Suprapubic skin (tissue), 4 donors: ENCODE results near the gene PCDHA8. TPM values are rescaled to one million over a fixed set of nuclear protein-coding genes. Genes with fewer than 3 reads are reported as not detected.
"Not testable (repeated sequence)": the region's sequence is repeated elsewhere in the genome, so short reads cannot be mapped to it uniquely, and the experiment has no call there.

Experiments
- DNase-seq, 2 donors: peaks; one replicate each; pipeline ENCODE4 v3.0.0-alpha.2; 2019; ENCODE audit warnings: low spot score in 2 of 2
- H3K27ac ChIP-seq: fragments of 200-600 bp; sonication (generic); one replicate; pipeline ENCODE4 v1.5.1; 2019
- H3K27me3 ChIP-seq: fragments of 200-600 bp; sonication (generic); one replicate; pipeline ENCODE4 v1.5.1; 2019
- H3K36me3 ChIP-seq: fragments of 200-600 bp; sonication (generic); one replicate; pipeline ENCODE4 v1.5.1; 2019
- H3K4me1 ChIP-seq: fragments of 200-600 bp; sonication (generic); one replicate; pipeline ENCODE4 v1.5.1; 2019
- H3K4me3 ChIP-seq: fragments of 200-600 bp; sonication (generic); one replicate; pipeline ENCODE4 v1.5.1; 2019; ENCODE audit warnings: mild to moderate bottlenecking
- H3K9me3 ChIP-seq: fragments of 200-600 bp; sonication (generic); one replicate; pipeline ENCODE4 v1.5.1; 2019
- EP300 ChIP-seq: sonication (generic); formaldehyde crosslinking; IDR thresholded peaks from one replicate; pipeline ENCODE4 v1.6.1; 2017; ENCODE audit warnings: antibody characterized with exemption
- POLR2A ChIP-seq, 2 donors: fragments of 450-650 bp; IDR thresholded peaks; one replicate each; pipeline ENCODE4 v1.6.1; 2017; ENCODE audit warnings: antibody characterized with exemption in 2 of 2, mild to moderate bottlenecking in 2 of 2, moderate library complexity in 2 of 2
- POLR2AphosphoS5 ChIP-seq, 3 donors: sonication (generic); formaldehyde crosslinking; IDR thresholded peaks; one replicate each; pipeline ENCODE4 v1.6.1; 2017; ENCODE audit warnings: antibody characterized with exemption in 3 of 3
- whole genome bisulfite sequencing: methylation state at CpG from one replicate; pipeline ENCODE4 v1.1.5; 2018; 5-methylcytosine and 5-hydroxymethylcytosine counted together
- total RNA-seq, 4 donors: library from RNA; depleted of rRNA; stranded (reverse); fragments of >200 nt; gene quantifications; one replicate each; pipeline ENCODE4 v1.1.0, GENCODE V29; 2016
- TF ChIP-seq, protein P1 (sequence below), 2 donors: fragments of 200-600 bp in 1 of 2; fragments of 450-650 bp in 1 of 2; sonication (generic) in 1 of 2; IDR thresholded peaks; one replicate each; pipeline ENCODE4 v1.5.1; 2016 to 2019; ENCODE audit warnings: antibody characterized with exemption in 2 of 2, mild to moderate bottlenecking in 1 of 2, moderate library complexity in 1 of 2

PCDHA8 gene
- total RNA-seq, 4 donors from 2014 or later, result 0.16 to 0.40 (median 0.17) TPM; not detected in 1

DNA sequence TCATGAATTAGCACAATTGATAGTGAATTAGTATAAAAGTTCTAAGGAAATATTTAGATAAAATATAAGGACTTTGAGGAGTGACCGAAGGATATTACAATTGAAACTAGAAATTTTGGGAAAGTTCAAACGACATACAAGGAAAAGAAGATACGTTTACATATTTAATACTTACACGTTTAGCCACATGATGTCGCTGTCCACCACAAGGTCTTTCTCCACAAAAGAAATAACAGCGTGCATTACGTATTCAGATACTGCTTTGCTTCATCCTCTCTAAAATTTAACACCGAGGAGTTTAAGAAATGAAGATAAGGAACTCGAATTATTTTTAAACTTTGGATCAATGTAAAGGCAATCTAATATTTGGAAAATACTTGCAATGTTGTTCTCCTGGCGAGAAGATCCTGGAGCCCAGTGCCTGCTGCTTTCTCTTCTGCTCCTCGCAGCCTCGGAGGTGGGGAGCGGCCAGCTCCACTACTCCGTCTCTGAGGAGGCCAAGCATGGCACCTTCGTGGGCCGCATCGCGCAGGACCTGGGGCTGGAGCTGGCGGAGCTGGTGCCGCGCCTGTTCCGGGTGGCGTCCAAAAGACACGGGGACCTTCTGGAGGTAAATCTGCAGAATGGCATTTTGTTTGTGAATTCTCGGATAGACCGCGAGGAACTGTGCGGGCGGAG, 40.0 kb upstream of the PCDHA8 start, which contains the start of gene PCDHA3:
TSS of gene PCDHA3 (plus strand) at position 242 of the 678 bp plus-strand sequence.
- TF ChIP-seq EP300, result no peak
- TF ChIP-seq, protein P1, sequence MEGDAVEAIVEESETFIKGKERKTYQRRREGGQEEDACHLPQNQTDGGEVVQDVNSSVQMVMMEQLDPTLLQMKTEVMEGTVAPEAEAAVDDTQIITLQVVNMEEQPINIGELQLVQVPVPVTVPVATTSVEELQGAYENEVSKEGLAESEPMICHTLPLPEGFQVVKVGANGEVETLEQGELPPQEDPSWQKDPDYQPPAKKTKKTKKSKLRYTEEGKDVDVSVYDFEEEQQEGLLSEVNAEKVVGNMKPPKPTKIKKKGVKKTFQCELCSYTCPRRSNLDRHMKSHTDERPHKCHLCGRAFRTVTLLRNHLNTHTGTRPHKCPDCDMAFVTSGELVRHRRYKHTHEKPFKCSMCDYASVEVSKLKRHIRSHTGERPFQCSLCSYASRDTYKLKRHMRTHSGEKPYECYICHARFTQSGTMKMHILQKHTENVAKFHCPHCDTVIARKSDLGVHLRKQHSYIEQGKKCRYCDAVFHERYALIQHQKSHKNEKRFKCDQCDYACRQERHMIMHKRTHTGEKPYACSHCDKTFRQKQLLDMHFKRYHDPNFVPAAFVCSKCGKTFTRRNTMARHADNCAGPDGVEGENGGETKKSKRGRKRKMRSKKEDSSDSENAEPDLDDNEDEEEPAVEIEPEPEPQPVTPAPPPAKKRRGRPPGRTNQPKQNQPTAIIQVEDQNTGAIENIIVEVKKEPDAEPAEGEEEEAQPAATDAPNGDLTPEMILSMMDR (IDR thresholded peaks at IDR 0.05), result no peak
- TF ChIP-seq POLR2A (IDR thresholded peaks at IDR 0.05), result no peak
- no peak for TF ChIP-seq POLR2AphosphoS5 (IDR thresholded peaks at IDR 0.05)
- no peak within 1 kb of the TSS for H3K27ac ChIP-seq
- peaks cover 30% of the 10 kb centered on the region for H3K9me3 ChIP-seq
- no peak for DNase-seq
- H3K27me3 ChIP-seq, result no peaks in the 10 kb centered on the region
- H3K4me1 ChIP-seq, result no peaks in the 10 kb centered on the region
- peak within 1 kb of the TSS; percentile 26 for H3K4me3 ChIP-seq
- H3K36me3 ChIP-seq, result no peaks in the 10 kb centered on the region
- 22% methylated on average over 29 of the region's 29 CpGs for WGBS

DNA sequence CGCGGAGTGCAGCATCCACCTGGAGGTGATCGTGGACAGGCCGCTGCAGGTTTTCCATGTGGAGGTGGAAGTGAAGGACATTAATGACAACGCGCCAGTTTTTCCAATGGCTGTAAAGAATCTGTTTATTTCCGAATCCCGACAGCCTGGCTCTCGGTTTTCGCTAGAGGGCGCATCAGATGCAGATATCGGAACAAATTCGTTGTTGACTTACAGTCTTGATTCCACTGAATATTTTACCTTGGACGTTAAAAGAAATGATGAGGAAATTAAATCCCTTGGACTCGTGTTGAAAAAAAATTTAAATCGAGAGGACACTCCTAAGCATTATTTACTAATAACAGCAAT, 39.5 kb upstream of the PCDHA8 start:
- Histone ChIP-seq H3K4me3 (peak overlapping the region; percentile 26), H3K27ac (no peak overlapping the region), H3K4me1 (no peaks in the 10 kb centered on the region), H3K9me3 (peaks cover 28% of the 10 kb centered on the region), H3K27me3 (no peaks in the 10 kb centered on the region), H3K36me3 (no peaks in the 10 kb centered on the region)
- TF ChIP-seq EP300, result no peak
- no peak for TF ChIP-seq POLR2AphosphoS5 (IDR thresholded peaks at IDR 0.05)
- TF ChIP-seq POLR2A (IDR thresholded peaks at IDR 0.05), result no peak
- TF ChIP-seq, protein P1 (IDR thresholded peaks at IDR 0.05), result no peak
- DNase-seq, result no peak
- 22% methylated on average over 16 of the region's 16 CpGs for WGBS

DNA sequence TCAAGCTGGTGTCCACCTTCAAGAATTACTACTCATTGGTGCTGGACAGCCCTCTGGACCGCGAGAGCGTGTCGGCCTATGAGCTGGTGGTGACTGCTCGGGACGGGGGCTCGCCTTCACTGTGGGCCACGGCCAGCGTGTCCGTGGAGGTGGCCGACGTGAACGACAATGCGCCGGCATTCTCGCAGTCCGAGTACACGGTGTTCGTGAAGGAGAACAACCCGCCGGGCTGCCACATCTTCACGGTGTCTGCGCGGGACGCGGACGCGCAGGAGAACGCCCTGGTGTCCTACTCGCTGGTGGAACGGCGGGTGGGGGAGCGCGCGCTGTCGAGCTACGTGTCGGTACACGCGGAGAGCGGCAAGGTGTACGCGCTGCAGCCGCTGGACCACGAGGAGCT, 38.6 kb upstream of the PCDHA8 start:
- H3K27me3 ChIP-seq, H3K36me3 ChIP-seq, H3K4me1 ChIP-seq, H3K4me3 ChIP-seq, DNase-seq, H3K27ac ChIP-seq: not testable (repeated sequence)
- WGBS, result 68% methylated on average over 26 of the region's 45 CpGs
- H3K9me3 ChIP-seq, result peaks cover 21% of the 10 kb centered on the region

GRCh38 chr5:140802781-140803271, 38.2 kb upstream of the PCDHA8 start:
- H3K27me3 ChIP-seq, result peaks cover 4% of the 10 kb centered on the region
- H3K36me3 ChIP-seq, result no peaks in the 10 kb centered on the region
- no peak overlapping the region for H3K27ac ChIP-seq
- no peak for DNase-seq
- no peak overlapping the region for H3K4me3 ChIP-seq
- peaks cover 21% of the 10 kb centered on the region for H3K9me3 ChIP-seq
- TF ChIP-seq POLR2A (IDR thresholded peaks at IDR 0.05) (no peak), POLR2AphosphoS5 (IDR thresholded peaks at IDR 0.05) (no peak), EP300 (no peak)
- TF ChIP-seq, protein P1 (IDR thresholded peaks at IDR 0.05), result no peak
- no peaks in the 10 kb centered on the region for H3K4me1 ChIP-seq
- WGBS, result 57% methylated on average over 23 of the region's 53 CpGs

- TF ChIP-seq EP300 (no peak), POLR2A (IDR thresholded peaks at IDR 0.05) (no peak), POLR2AphosphoS5 (IDR thresholded peaks at IDR 0.05) (no peak)
- TF ChIP-seq, protein P1 (IDR thresholded peaks at IDR 0.05), result no peak
- peaks cover 31% of the 10 kb centered on the region for H3K9me3 ChIP-seq
- H3K36me3 ChIP-seq, result no peaks in the 10 kb centered on the region
- no peak within 1 kb of the TSS for H3K27ac ChIP-seq
- peaks cover 4% of the 10 kb centered on the region for H3K27me3 ChIP-seq
- H3K4me1 ChIP-seq, result no peaks in the 10 kb centered on the region
- DNase-seq, result no peak
- 20% methylated on average over 28 of the region's 47 CpGs for WGBS
- H3K4me3 ChIP-seq, result peak within 1 kb of the TSS; percentile 33
Measured at GRCh38 chr5:140806834-140807775, 33.9 kb upstream of the PCDHA8 start, which contains the start of gene PCDHA4. PCDHA4 (plus strand) TSS chr5:140807068.

DNA sequence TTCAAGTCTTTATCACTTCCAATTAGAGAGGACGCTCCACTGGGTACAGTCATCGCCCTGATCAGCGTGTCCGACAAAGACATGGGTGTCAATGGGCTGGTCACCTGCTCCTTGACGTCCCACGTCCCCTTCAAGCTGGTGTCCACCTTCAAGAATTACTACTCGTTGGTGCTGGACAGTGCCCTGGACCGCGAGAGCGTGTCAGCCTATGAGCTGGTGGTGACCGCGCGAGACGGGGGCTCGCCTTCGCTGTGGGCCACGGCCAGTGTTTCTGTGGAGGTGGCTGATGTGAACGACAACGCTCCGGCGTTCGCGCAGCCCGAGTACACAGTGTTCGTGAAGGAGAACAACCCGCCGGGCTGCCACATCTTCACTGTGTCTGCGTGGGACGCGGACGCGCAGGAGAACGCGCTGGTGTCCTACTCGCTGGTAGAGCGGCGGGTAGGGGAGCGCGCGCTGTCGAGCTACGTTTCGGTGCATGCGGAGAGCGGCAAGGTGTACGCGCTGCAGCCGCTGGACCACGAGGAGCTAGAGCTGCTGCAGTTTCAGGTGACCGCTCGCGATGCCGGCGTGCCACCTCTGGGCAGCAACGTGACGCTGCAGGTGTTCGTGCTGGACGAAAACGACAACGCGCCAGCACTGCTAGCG, 32.6 kb upstream of the PCDHA8 start:
- not testable (repeated sequence) for H3K4me1 ChIP-seq, H3K36me3 ChIP-seq, H3K4me3 ChIP-seq, DNase-seq, H3K27me3 ChIP-seq, H3K27ac ChIP-seq
- WGBS, result 74% methylated on average over 22 of the region's 62 CpGs
- peaks cover 21% of the 10 kb centered on the region for H3K9me3 ChIP-seq
